ENCODE data around the gene TCHH. TPM values are rescaled to one million over a fixed set of nuclear protein-coding genes. Genes with fewer than 3 reads are reported as not detected.

Gene TCHH
- total and polyA plus RNA-seq, 12 donors: 0.01 to 0.07 (median 0.05) TPM; not detected in 9

- Histone ChIP-seq H3K27ac (peak overlapping the region in 1 of 10 donors; percentile 36), H3K9me3 (peaks cover 0 to 25% (median 10%) of the 10 kb centered on the region in 11 donors), H3K27me3 (peaks cover 13 to 100% (median 100%) of the 10 kb centered on the region in 7 donors), H3K4me1 (peaks cover 10 to 51% (median 36%) of the 10 kb centered on the region in 9 donors), H3K4me3 (peak overlapping the region in 6 of 10 donors; percentile 6 to 65 (median 44)), H3K36me3 (no peaks in the 10 kb centered on the region)
- DNase-seq: peak in 1 of 2 donors; percentile 11
- no peak for TF ChIP-seq CTCF (IDR thresholded peaks at IDR 0.05)
- ATAC-seq: no peak
- intact Hi-C loops (cut with DNase I): no loop called here
- 16 to 19% methylated on average over 41 of the region's 41 CpGs for WGBS, 2 donors
Observed at GRCh38 chr1:152107031-152107983, 7.9 kb downstream of the TCHH start.

- TF ChIP-seq CTCF (IDR thresholded peaks at IDR 0.05): no peak
- intact Hi-C loops (cut with DNase I): no loop called here
- DNase-seq: no peak
- H3K27ac ChIP-seq: no peak overlapping the region
- H3K36me3 ChIP-seq: no peaks in the 10 kb centered on the region
- H3K4me3 ChIP-seq: no peak overlapping the region
- H3K27me3 ChIP-seq: peaks cover 9 to 100% (median 99%) of the 10 kb centered on the region in 7 donors
- WGBS, 2 donors: 28 to 31% methylated on average over 2 of the region's 2 CpGs
- ATAC-seq: no peak
- H3K9me3 ChIP-seq: peaks cover 0 to 25% (median 10%) of the 10 kb centered on the region in 11 donors
- peaks cover 2 to 27% (median 12%) of the 10 kb centered on the region in 9 donors for H3K4me1 ChIP-seq
Observed at GRCh38 chr1:152104854-152105253, 10.4 kb downstream of the TCHH start.

- intact Hi-C loops (cut with DNase I): no loop called here
- DNase-seq (no peak), ATAC-seq (no peak)
- no peak for TF ChIP-seq CTCF (IDR thresholded peaks at IDR 0.05)
- Histone ChIP-seq H3K27ac (no peak overlapping the region), H3K36me3 (no peaks in the 10 kb centered on the region), H3K27me3 (peaks cover 0 to 50% (median 32%) of the 10 kb centered on the region in 7 donors), H3K9me3 (peaks cover 0 to 45% (median 17%) of the 10 kb centered on the region in 11 donors), H3K4me3 (no peak overlapping the region), H3K4me1 (no peaks in the 10 kb centered on the region)
- WGBS, 2 donors: 59 to 60% methylated on average over 3 of the region's 3 CpGs
Observed at GRCh38 chr1:152096931-152097330, 18.3 kb downstream of the TCHH start.

- Histone ChIP-seq H3K4me1 (no peaks in the 10 kb centered on the region), H3K36me3 (no peaks in the 10 kb centered on the region), H3K4me3 (no peak within 1 kb of the TSS), H3K27me3 (peaks cover 0 to 40% (median 18%) of the 10 kb centered on the region in 7 donors), H3K9me3 (peaks cover 0 to 25% (median 13%) of the 10 kb centered on the region in 11 donors), H3K27ac (no peak within 1 kb of the TSS)
- ATAC-seq (no peak), DNase-seq (no peak)
- no peak for TF ChIP-seq CTCF (IDR thresholded peaks at IDR 0.05)
- intact Hi-C loops (cut with DNase I): no loop called here
- WGBS, 2 donors: 77% methylated on average over 5 of the region's 5 CpGs
Observed at GRCh38 chr1:152089014-152089674, 26.1 kb downstream of the TCHH start, which contains the start of gene TCHHL1. Gene TCHHL1 (minus strand): TSS chr1:152089064. CDS start chr1:152088143, 921 bp downstream.

Measured in heart right ventricle (tissue), 16 donors.